Trophoblast cell (in vitro differentiated cells and primary cell): Measurements from ENCODE around the gene HES6. TPM values are rescaled to one million over a fixed set of nuclear protein-coding genes. Genes with fewer than 3 reads are reported as not detected.

ENCODE experiments used
- DNase-seq, 2 donors: peaks; one replicate each; pipeline ENCODE4 v3.0.0-alpha.2; 2016
- H2AFZ ChIP-seq: 2 replicates; pipeline ENCODE4 v1.6.1; 2013; ENCODE audit warnings: low read length, moderate library complexity, mild to moderate bottlenecking; ENCODE audit not compliant: insufficient read depth, poor library complexity
- H2AK5ac ChIP-seq: 2 replicates; pipeline ENCODE4 v1.6.1; 2013; ENCODE audit warnings: mild to moderate bottlenecking, low read length
- H2BK120ac ChIP-seq: 2 replicates; pipeline ENCODE4 v1.6.1; 2013; ENCODE audit warnings: low read length, mild to moderate bottlenecking, moderate library complexity; ENCODE audit not compliant: insufficient read depth, poor library complexity
- H2BK12ac ChIP-seq: 2 replicates; pipeline ENCODE4 v1.6.1; 2013; ENCODE audit warnings: mild to moderate bottlenecking, low read length, moderate library complexity
- H2BK5ac ChIP-seq: 2 replicates; pipeline ENCODE4 v1.6.1; 2013; ENCODE audit warnings: low read length, low read depth, moderate library complexity, mild to moderate bottlenecking; ENCODE audit not compliant: poor library complexity
- H3K14ac ChIP-seq: 2 replicates; pipeline ENCODE4 v1.6.1; 2013; ENCODE audit warnings: mild to moderate bottlenecking, low read length
- H3K18ac ChIP-seq: 2 replicates; pipeline ENCODE4 v1.6.1; 2013; ENCODE audit warnings: mild to moderate bottlenecking, low read length
- H3K23ac ChIP-seq: 2 replicates; pipeline ENCODE4 v1.6.1; 2013; ENCODE audit warnings: low read length
- H3K27ac ChIP-seq: 2 replicates; pipeline ENCODE4 v1.5.1; 2013; ENCODE audit warnings: low read depth, mild to moderate bottlenecking, inconsistent platforms, low read length, moderate library complexity
- H3K27me3 ChIP-seq: 2 replicates; pipeline ENCODE4 v1.6.1; 2013; ENCODE audit warnings: inconsistent platforms, mild to moderate bottlenecking, low read length, moderate library complexity; ENCODE audit not compliant: insufficient read depth
- H3K36me3 ChIP-seq, 2 experiments: 1 replicate in 1 of 2; 2 replicates in 1 of 2; pipeline ENCODE4 v1.6.1; 2013; ENCODE audit warnings: low read length in 2 of 2, mild to moderate bottlenecking in 2 of 2, moderate library complexity in 1 of 2; ENCODE audit not compliant: insufficient read depth in 2 of 2, control insufficient read depth in 1 of 2
- H3K4ac ChIP-seq: 2 replicates; pipeline ENCODE4 v1.6.1; 2013; ENCODE audit warnings: low read depth, mild to moderate bottlenecking, low read length, moderate library complexity
- H3K4me1 ChIP-seq, 2 experiments: 1 replicate in 1 of 2; 2 replicates in 1 of 2; pipeline ENCODE4 v1.6.1; 2013; ENCODE audit warnings: low read length in 2 of 2, mild to moderate bottlenecking in 2 of 2, moderate library complexity in 1 of 2; ENCODE audit not compliant: insufficient read depth in 2 of 2, control insufficient read depth in 1 of 2
- H3K4me2 ChIP-seq: 2 replicates; pipeline ENCODE4 v1.6.1; 2013; ENCODE audit warnings: inconsistent platforms, mild to moderate bottlenecking, low read length, moderate library complexity
- H3K4me3 ChIP-seq: 2 replicates; pipeline ENCODE4 v1.5.1; 2013; ENCODE audit warnings: mild to moderate bottlenecking, low read depth, low read length, inconsistent platforms
- H3K79me1 ChIP-seq: one replicate; pipeline ENCODE4 v1.6.1; 2013; ENCODE audit warnings: low read length
- H3K79me2 ChIP-seq: 2 replicates; pipeline ENCODE4 v1.6.1; 2013; ENCODE audit warnings: low read length, mild to moderate bottlenecking; ENCODE audit not compliant: control insufficient read depth, insufficient read depth, poor library complexity
- H3K9ac ChIP-seq: 2 replicates; pipeline ENCODE4 v1.6.1; 2013; ENCODE audit warnings: mild to moderate bottlenecking, low read length
- H3K9me3 ChIP-seq: 2 replicates; pipeline ENCODE4 v1.6.1; 2013; ENCODE audit warnings: low read depth, mild to moderate bottlenecking, control low read depth, inconsistent platforms, low read length; ENCODE audit not compliant: insufficient read depth
- H4K12ac ChIP-seq: 2 replicates; pipeline ENCODE4 v1.6.1; 2013; ENCODE audit warnings: low read depth, mild to moderate bottlenecking, low read length, moderate library complexity
- H4K8ac ChIP-seq: 2 replicates; pipeline ENCODE4 v1.6.1; 2013; ENCODE audit warnings: low read depth, mild to moderate bottlenecking, low read length, moderate library complexity
- H4K91ac ChIP-seq: one replicate; pipeline ENCODE4 v1.6.1; 2013; ENCODE audit warnings: low read depth, mild to moderate bottlenecking, low read length, moderate library complexity
- WGBS: extraction: QIAGEN DNeasy Blood & Tissue Kit; methylation state at CpG from one replicate; pipeline ENCODE4 v1.1.7; 2013; ENCODE audit warnings: missing lambda C conversion rate; ENCODE audit not compliant: insufficient read length, insufficient coverage; ENCODE audit errors: extremely low coverage; 5-methylcytosine and 5-hydroxymethylcytosine counted together
- polyA plus RNA-seq: library from polyadenylated mRNA; stranded (reverse); fragments of 200-250 nt; gene quantifications from 2 replicates; pipeline ENCODE4 v1.2.3, GENCODE V29; 2013

Gene HES6, protein sequence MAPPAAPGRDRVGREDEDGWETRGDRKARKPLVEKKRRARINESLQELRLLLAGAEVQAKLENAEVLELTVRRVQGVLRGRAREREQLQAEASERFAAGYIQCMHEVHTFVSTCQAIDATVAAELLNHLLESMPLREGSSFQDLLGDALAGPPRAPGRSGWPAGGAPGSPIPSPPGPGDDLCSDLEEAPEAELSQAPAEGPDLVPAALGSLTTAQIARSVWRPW
- polyA plus RNA-seq = 4.2 and 4.3 TPM in 2 replicates

DNA sequence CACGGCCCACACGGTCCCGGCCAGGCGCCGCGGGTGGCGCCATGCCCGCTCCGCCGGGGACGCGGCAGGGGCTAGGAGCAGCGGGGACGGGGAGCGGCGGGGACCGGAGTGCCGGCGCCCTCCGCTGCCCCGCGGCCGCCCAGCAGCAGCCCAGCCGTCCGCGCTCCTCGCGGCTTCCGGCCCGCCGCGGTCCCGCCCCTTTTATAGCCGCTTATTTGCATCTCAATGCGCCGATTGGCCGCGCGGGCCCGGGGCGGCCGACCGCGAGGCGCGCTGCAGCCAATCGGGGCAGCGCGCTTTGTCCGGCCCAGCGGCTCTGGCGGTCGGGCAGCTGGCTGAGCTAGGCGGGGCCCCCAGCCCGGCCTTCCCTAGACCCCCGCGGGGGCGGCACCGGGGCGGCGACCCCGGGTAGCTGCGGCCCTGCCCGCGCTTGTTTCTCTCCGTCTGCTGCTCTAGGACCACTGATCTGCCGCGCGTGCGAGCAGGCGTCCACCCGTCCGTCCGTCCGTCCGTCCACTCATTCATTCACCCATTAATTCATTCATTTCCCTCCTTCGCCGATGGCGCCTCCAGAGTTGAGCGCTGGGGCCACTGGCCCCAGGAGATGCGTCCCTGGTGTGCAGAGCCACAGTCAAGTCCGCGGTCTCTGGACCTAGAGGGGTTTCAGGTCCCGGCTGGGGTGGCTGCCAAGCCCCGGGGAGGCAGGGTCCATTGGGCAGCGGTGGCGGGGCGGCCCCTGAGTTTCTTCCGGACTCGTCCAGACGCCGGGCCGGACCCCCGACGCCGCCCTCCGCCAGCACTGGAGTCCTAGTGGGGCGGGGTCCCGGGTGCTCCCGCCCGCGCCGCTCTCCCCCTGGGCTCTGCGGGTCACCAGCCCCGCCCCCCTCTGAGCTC lies at the start of gene HES6:
TSS of gene HES6 (minus strand) at position 176 of the 894 bp plus-strand sequence. CDS start at position 43, 133 bp downstream.
- no peak within 1 kb of the TSS for H2BK120ac ChIP-seq
- peak within 1 kb of the TSS; percentile 66 for H3K14ac ChIP-seq
- H2AFZ ChIP-seq = peak within 1 kb of the TSS; percentile 92
- DNase-seq = peak; percentile 82 to 91
- peak within 1 kb of the TSS; percentile 39 for H3K9ac ChIP-seq
- no peak within 1 kb of the TSS for H4K91ac ChIP-seq
- peak within 1 kb of the TSS; percentile 97 for H3K4me2 ChIP-seq
- WGBS = no CpG with 5 or more reads among the region's 105 CpGs
- H3K36me3 ChIP-seq = no peaks in the 10 kb centered on the region
- peaks cover 29% of the 10 kb centered on the region for H3K27me3 ChIP-seq
- H3K18ac ChIP-seq = peak within 1 kb of the TSS; percentile 77
- peak within 1 kb of the TSS; percentile 38 for H2BK12ac ChIP-seq
- H3K9me3 ChIP-seq = peaks cover 8% of the 10 kb centered on the region
- H3K23ac ChIP-seq = no peak within 1 kb of the TSS
- H2AK5ac ChIP-seq = no peak within 1 kb of the TSS
- H3K4me1 ChIP-seq = peaks cover 0 to 13% of the 10 kb centered on the region in 2 experiments
- peaks cover 3% of the 10 kb centered on the region for H3K79me1 ChIP-seq
- peak within 1 kb of the TSS; percentile 37 for H3K4ac ChIP-seq
- no peak within 1 kb of the TSS for H3K27ac ChIP-seq
- peak within 1 kb of the TSS; percentile 75 for H4K8ac ChIP-seq
- peak within 1 kb of the TSS; percentile 86 for H3K4me3 ChIP-seq
- H2BK5ac ChIP-seq = no peak within 1 kb of the TSS
- H4K12ac ChIP-seq = peak within 1 kb of the TSS; percentile 55
- H3K79me2 ChIP-seq = peaks cover 2% of the 10 kb centered on the region

DNA sequence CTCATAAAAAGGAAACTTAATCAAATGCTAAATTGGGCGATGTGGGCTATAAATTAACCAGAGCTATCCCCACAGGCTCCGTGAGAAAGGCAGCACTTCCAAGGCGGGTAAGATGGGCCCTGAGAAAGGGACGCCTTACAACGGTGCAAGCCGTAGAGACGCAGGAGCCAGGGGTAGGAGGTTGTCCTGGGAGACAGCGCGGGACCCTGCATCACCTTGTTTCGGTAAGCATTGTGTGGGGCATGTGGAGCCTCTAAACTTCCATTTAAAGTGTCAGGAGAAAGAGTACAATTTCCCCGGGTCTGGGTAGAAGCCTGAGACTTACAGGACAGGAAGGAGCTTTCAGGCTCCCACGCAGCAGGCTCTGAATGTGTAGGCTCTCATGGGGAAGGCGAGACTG lies 49.7 kb upstream of the HES6 start:
- Histone ChIP-seq H4K91ac (no peak overlapping the region), H4K12ac (no peak overlapping the region), H3K14ac (no peak overlapping the region), H3K27me3 (no peaks in the 10 kb centered on the region), H3K9ac (no peak overlapping the region), H2BK120ac (no peak overlapping the region), H3K4ac (no peak overlapping the region), H3K79me2 (peaks cover 2% of the 10 kb centered on the region), H2AK5ac (no peak overlapping the region), H3K4me3 (no peak overlapping the region), H3K79me1 (peaks cover 5% of the 10 kb centered on the region), H3K18ac (no peak overlapping the region), H3K27ac (no peak overlapping the region), H3K9me3 (no peaks in the 10 kb centered on the region), H2AFZ (no peak overlapping the region), H3K23ac (no peak overlapping the region), H4K8ac (no peak overlapping the region), H2BK12ac (no peak overlapping the region), H3K36me3 (no peaks in the 10 kb centered on the region), H3K4me1 (peaks cover 18 to 30% of the 10 kb centered on the region in 2 experiments), H3K4me2 (peak overlapping the region; percentile 84), H2BK5ac (no peak overlapping the region)
- no CpG with 5 or more reads among the region's 13 CpGs for WGBS
- DNase-seq = no peak

DNA sequence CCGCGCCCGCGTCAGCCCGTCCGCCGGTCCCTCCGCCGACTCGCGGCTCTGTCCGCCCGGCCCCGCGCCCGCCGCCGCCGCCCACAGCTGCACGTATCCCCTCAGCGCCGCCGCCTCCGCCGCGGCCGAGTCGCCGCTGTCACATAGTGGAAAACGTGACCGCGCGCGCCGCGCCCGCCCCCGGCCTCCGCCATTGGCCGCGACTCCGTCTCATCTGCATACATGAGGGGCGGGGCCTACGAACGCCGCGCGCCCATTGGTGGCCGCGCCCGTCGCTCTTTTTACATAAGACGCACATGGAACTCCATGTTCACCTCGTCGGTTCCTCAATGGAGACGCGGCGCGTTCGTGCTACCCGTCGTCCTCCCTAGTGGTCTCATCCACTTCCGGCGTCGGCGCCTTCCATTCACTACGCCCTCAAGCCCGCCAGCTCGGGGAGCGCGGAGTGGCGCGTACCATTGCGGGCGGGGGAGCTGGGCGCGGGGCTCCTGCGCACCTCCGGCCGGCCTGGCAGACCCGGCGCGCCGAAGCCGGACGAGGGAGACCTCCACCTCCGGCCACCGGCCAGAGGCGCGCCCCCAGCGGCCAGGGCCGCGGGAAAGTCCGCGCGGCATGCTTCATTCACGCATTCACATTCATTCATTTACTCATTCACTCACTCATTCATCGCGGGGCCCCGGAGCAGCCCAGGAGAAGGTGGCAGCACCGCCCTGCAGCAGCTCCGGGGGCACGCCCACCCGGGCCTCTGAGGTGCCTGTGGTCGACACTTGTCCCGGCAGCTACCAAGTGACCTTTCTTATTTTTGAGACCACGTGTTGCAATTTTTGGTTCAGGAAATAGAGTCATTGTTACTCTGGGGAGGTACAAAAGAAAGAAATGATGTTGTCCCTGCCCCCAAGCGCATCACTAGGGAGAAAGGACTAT lies 49.1 kb upstream of the HES6 start:
- Histone ChIP-seq H3K27me3 (no peaks in the 10 kb centered on the region), H2AFZ (peak overlapping the region; percentile 32), H4K8ac (peak overlapping the region; percentile 8), H3K36me3 (no peaks in the 10 kb centered on the region), H3K9ac (peak overlapping the region; percentile 50), H3K23ac (no peak overlapping the region), H4K91ac (no peak overlapping the region), H3K4me1 (peaks cover 18 to 30% of the 10 kb centered on the region in 2 experiments), H3K18ac (no peak overlapping the region), H2BK12ac (no peak overlapping the region), H3K9me3 (no peaks in the 10 kb centered on the region), H3K79me2 (peaks cover 2% of the 10 kb centered on the region), H2BK5ac (no peak overlapping the region), H3K4ac (no peak overlapping the region), H3K79me1 (peaks cover 5% of the 10 kb centered on the region), H3K14ac (no peak overlapping the region), H2AK5ac (no peak overlapping the region), H3K4me2 (peak overlapping the region; percentile 88), H4K12ac (no peak overlapping the region), H3K4me3 (peak overlapping the region; percentile 77), H3K27ac (peak overlapping the region; percentile 11), H2BK120ac (no peak overlapping the region)
- peak; percentile 99 to 100 for DNase-seq
- WGBS = no CpG with 5 or more reads among the region's 108 CpGs
